ENCODE results near the gene KSR1.
"Not testable (repeated sequence)": the region's sequence is repeated elsewhere in the genome, so short reads cannot be mapped to it uniquely, and the experiment has no call there.

The KSR1 gene

GRCh38 chr17:27457360-27457715, 1.1 kb downstream of the KSR1 start:
- Histone ChIP-seq H3K4me3 (ENCODE audit: low read length) (peak overlapping the region; percentile 84), H3K4me1 (ENCODE audit: control insufficient read depth, insufficient read depth, low read length) (peaks cover 15% of the 10 kb centered on the region), H3K4me2 (ENCODE audit: low read length) (peak overlapping the region; percentile 80), H3K27me3 (ENCODE audit: control insufficient read depth, insufficient read depth, low read length) (peaks cover 86% of the 10 kb centered on the region), H3K9me3 (replicated peaks; ENCODE audit: low read length) (no peaks in the 10 kb centered on the region), H3K36me3 (ENCODE audit: insufficient read depth, low read length) (no peaks in the 10 kb centered on the region), H3K9ac (ENCODE audit: low read depth, low read length) (no peak overlapping the region)

GRCh38 chr17:27457731-27458523, 1.7 kb downstream of the KSR1 start:
- no peaks in the 10 kb centered on the region for H3K9me3 ChIP-seq (replicated peaks; ENCODE audit: low read length)
- peak overlapping the region; percentile 84 for H3K4me3 ChIP-seq (ENCODE audit: low read length)
- H3K4me1 ChIP-seq (ENCODE audit: control insufficient read depth, insufficient read depth, low read length): peaks cover 15% of the 10 kb centered on the region
- no peaks in the 10 kb centered on the region for H3K36me3 ChIP-seq (ENCODE audit: insufficient read depth, low read length)
- H3K27me3 ChIP-seq (ENCODE audit: control insufficient read depth, insufficient read depth, low read length): peaks cover 81% of the 10 kb centered on the region
- H3K4me2 ChIP-seq (ENCODE audit: low read length): peak overlapping the region; percentile 80
- no peak overlapping the region for H3K9ac ChIP-seq (ENCODE audit: low read depth, low read length)

GRCh38 chr17:27458524-27458908, 2.3 kb downstream of the KSR1 start:
- H3K4me3 ChIP-seq (ENCODE audit: low read length): no peak overlapping the region
- H3K9ac ChIP-seq (ENCODE audit: low read depth, low read length): no peak overlapping the region

GRCh38 chr17:27459433-27459832, 3.2 kb downstream of the KSR1 start:
- Histone ChIP-seq H3K4me2 (ENCODE audit: low read length) (no peak overlapping the region), H3K36me3 (ENCODE audit: insufficient read depth, low read length) (no peaks in the 10 kb centered on the region), H3K9me3 (replicated peaks; ENCODE audit: low read length) (no peaks in the 10 kb centered on the region), H3K9ac (ENCODE audit: low read depth, low read length) (no peak overlapping the region), H3K4me1 (ENCODE audit: control insufficient read depth, insufficient read depth, low read length) (peaks cover 15% of the 10 kb centered on the region), H3K27me3 (ENCODE audit: control insufficient read depth, insufficient read depth, low read length) (peaks cover 66% of the 10 kb centered on the region), H3K4me3 (ENCODE audit: low read length) (no peak overlapping the region)

More at GRCh38 chr17:27458524-27458908, 2.3 kb downstream of the KSR1 start:
- H3K27me3 ChIP-seq (ENCODE audit: control insufficient read depth, insufficient read depth, low read length): peaks cover 75% of the 10 kb centered on the region
- H3K4me2 ChIP-seq (ENCODE audit: low read length): peak overlapping the region; percentile 11
- H3K36me3 ChIP-seq (ENCODE audit: insufficient read depth, low read length): no peaks in the 10 kb centered on the region
- no peaks in the 10 kb centered on the region for H3K9me3 ChIP-seq (replicated peaks; ENCODE audit: low read length)
- peaks cover 15% of the 10 kb centered on the region for H3K4me1 ChIP-seq (ENCODE audit: control insufficient read depth, insufficient read depth, low read length)

- peaks cover 15% of the 10 kb centered on the region for H3K4me1 ChIP-seq (ENCODE audit: control insufficient read depth, insufficient read depth, low read length)
- no peak overlapping the region for H3K4me3 ChIP-seq (ENCODE audit: low read length)
- H3K4me2 ChIP-seq (ENCODE audit: low read length): no peak overlapping the region
- no peaks in the 10 kb centered on the region for H3K36me3 ChIP-seq (ENCODE audit: insufficient read depth, low read length)
- H3K27me3 ChIP-seq (ENCODE audit: control insufficient read depth, insufficient read depth, low read length): peaks cover 58% of the 10 kb centered on the region
- H3K9ac ChIP-seq (ENCODE audit: low read depth, low read length): no peak overlapping the region
- no peaks in the 10 kb centered on the region for H3K9me3 ChIP-seq (replicated peaks; ENCODE audit: low read length)
Measured at GRCh38 chr17:27460196-27460725, 4.0 kb downstream of the KSR1 start.

GRCh38 chr17:27461192-27461859, 5.1 kb downstream of the KSR1 start:
- no peak overlapping the region for H3K4me3 ChIP-seq (ENCODE audit: low read length)
- H3K36me3 ChIP-seq (ENCODE audit: insufficient read depth, low read length): no peaks in the 10 kb centered on the region
- H3K4me1 ChIP-seq (ENCODE audit: control insufficient read depth, insufficient read depth, low read length): peaks cover 15% of the 10 kb centered on the region
- H3K9me3 ChIP-seq (replicated peaks; ENCODE audit: low read length): no peaks in the 10 kb centered on the region
- H3K27me3 ChIP-seq (ENCODE audit: control insufficient read depth, insufficient read depth, low read length): peaks cover 50% of the 10 kb centered on the region
- no peak overlapping the region for H3K9ac ChIP-seq (ENCODE audit: low read depth, low read length)
- no peak overlapping the region for H3K4me2 ChIP-seq (ENCODE audit: low read length)

GRCh38 chr17:27462149-27462548, 5.9 kb downstream of the KSR1 start:
- Histone ChIP-seq H3K4me2 (ENCODE audit: low read length) (no peak overlapping the region), H3K27me3 (ENCODE audit: control insufficient read depth, insufficient read depth, low read length) (peaks cover 46% of the 10 kb centered on the region), H3K9ac (ENCODE audit: low read depth, low read length) (no peak overlapping the region), H3K36me3 (ENCODE audit: insufficient read depth, low read length) (no peaks in the 10 kb centered on the region), H3K9me3 (replicated peaks; ENCODE audit: low read length) (no peaks in the 10 kb centered on the region), H3K4me1 (ENCODE audit: control insufficient read depth, insufficient read depth, low read length) (peaks cover 14% of the 10 kb centered on the region), H3K4me3 (ENCODE audit: low read length) (no peak overlapping the region)

GRCh38 chr17:27462714-27463113, 6.5 kb downstream of the KSR1 start:
- Histone ChIP-seq H3K4me1 (ENCODE audit: control insufficient read depth, insufficient read depth, low read length) (peaks cover 8% of the 10 kb centered on the region), H3K36me3 (ENCODE audit: insufficient read depth, low read length) (no peaks in the 10 kb centered on the region), H3K27me3 (ENCODE audit: control insufficient read depth, insufficient read depth, low read length) (peaks cover 40% of the 10 kb centered on the region), H3K9me3 (replicated peaks; ENCODE audit: low read length) (no peaks in the 10 kb centered on the region), H3K4me2 (ENCODE audit: low read length) (no peak overlapping the region), H3K9ac (ENCODE audit: low read depth, low read length) (no peak overlapping the region), H3K4me3 (ENCODE audit: low read length) (no peak overlapping the region)

GRCh38 chr17:27463235-27463677, 7.0 kb downstream of the KSR1 start:
- H3K4me2 ChIP-seq (ENCODE audit: low read length): no peak overlapping the region
- no peaks in the 10 kb centered on the region for H3K36me3 ChIP-seq (ENCODE audit: insufficient read depth, low read length)
- no peak overlapping the region for H3K4me3 ChIP-seq (ENCODE audit: low read length)
- H3K9me3 ChIP-seq (replicated peaks; ENCODE audit: low read length): no peaks in the 10 kb centered on the region
- H3K27me3 ChIP-seq (ENCODE audit: control insufficient read depth, insufficient read depth, low read length): peaks cover 37% of the 10 kb centered on the region
- H3K9ac ChIP-seq (ENCODE audit: low read depth, low read length): no peak overlapping the region
- peaks cover 4% of the 10 kb centered on the region for H3K4me1 ChIP-seq (ENCODE audit: control insufficient read depth, insufficient read depth, low read length)

GRCh38 chr17:27464019-27464418, 7.8 kb downstream of the KSR1 start:
- not testable (repeated sequence) for H3K9ac ChIP-seq (ENCODE audit: low read depth, low read length); H3K4me3 ChIP-seq (ENCODE audit: low read length); H3K4me2 ChIP-seq (ENCODE audit: low read length); H3K9me3 ChIP-seq (replicated peaks; ENCODE audit: low read length); H3K4me1 ChIP-seq (ENCODE audit: control insufficient read depth, insufficient read depth, low read length); H3K36me3 ChIP-seq (ENCODE audit: insufficient read depth, low read length)
- H3K27me3 ChIP-seq (ENCODE audit: control insufficient read depth, insufficient read depth, low read length): peaks cover 36% of the 10 kb centered on the region

GRCh38 chr17:27464431-27464830, 8.2 kb downstream of the KSR1 start:
- H3K27me3 ChIP-seq (ENCODE audit: control insufficient read depth, insufficient read depth, low read length): peaks cover 37% of the 10 kb centered on the region
- no peaks in the 10 kb centered on the region for H3K36me3 ChIP-seq (ENCODE audit: insufficient read depth, low read length)
- H3K9me3 ChIP-seq (replicated peaks; ENCODE audit: low read length): no peaks in the 10 kb centered on the region
- no peak overlapping the region for H3K4me2 ChIP-seq (ENCODE audit: low read length)
- H3K4me1 ChIP-seq (ENCODE audit: control insufficient read depth, insufficient read depth, low read length): no peaks in the 10 kb centered on the region
- H3K9ac ChIP-seq (ENCODE audit: low read depth, low read length): no peak overlapping the region
- no peak overlapping the region for H3K4me3 ChIP-seq (ENCODE audit: low read length)
